ENCODE results near the gene AFF3. TPM values are rescaled to one million over a fixed set of nuclear protein-coding genes. Genes with fewer than 3 reads are reported as not detected.

AFF3 gene
- total RNA-seq, 4 donors from 2014 or later: 8.5 to 77.2 (median 27.1) TPM

DNA sequence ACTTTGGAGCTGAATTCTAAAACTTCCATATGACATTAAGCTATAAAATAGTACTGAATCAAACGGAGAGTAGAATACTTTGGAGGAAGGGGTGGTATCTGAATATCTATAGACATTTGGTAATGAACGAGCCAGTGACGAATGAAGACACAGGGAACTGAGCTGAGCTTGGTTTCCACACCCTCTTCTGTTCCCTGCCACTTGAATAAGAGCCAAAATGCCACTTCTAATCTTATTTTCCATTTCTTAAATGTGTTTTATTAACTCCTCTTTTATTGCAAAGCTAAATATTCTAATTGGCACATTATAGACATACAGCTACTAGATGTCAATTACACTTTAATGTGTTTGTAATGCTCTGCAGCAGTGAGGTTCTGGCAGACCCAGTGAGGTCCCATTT lies 76.1 kb downstream of the AFF3 start:
- Histone ChIP-seq H3K27ac (no peak overlapping the region), H3K9me3 (no peaks in the 10 kb centered on the region), H3K4me3 (no peak overlapping the region), H3K36me3 (no peaks in the 10 kb centered on the region), H3K4me1 (no peaks in the 10 kb centered on the region), H3K27me3 (no peaks in the 10 kb centered on the region)
- intact Hi-C loops (cut with DNase I; ENCODE audit: low total_unique reads): no loop called here
- DNase-seq: no peak
- no peak for TF ChIP-seq POLR2A (IDR thresholded peaks at IDR 0.05)
- TF ChIP-seq, protein P1, sequence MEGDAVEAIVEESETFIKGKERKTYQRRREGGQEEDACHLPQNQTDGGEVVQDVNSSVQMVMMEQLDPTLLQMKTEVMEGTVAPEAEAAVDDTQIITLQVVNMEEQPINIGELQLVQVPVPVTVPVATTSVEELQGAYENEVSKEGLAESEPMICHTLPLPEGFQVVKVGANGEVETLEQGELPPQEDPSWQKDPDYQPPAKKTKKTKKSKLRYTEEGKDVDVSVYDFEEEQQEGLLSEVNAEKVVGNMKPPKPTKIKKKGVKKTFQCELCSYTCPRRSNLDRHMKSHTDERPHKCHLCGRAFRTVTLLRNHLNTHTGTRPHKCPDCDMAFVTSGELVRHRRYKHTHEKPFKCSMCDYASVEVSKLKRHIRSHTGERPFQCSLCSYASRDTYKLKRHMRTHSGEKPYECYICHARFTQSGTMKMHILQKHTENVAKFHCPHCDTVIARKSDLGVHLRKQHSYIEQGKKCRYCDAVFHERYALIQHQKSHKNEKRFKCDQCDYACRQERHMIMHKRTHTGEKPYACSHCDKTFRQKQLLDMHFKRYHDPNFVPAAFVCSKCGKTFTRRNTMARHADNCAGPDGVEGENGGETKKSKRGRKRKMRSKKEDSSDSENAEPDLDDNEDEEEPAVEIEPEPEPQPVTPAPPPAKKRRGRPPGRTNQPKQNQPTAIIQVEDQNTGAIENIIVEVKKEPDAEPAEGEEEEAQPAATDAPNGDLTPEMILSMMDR (IDR thresholded peaks at IDR 0.05): no peak

- Histone ChIP-seq H3K4me3 (no peak overlapping the region), H3K9me3 (no peaks in the 10 kb centered on the region), H3K27me3 (no peaks in the 10 kb centered on the region), H3K4me1 (no peaks in the 10 kb centered on the region), H3K27ac (no peak overlapping the region), H3K36me3 (no peaks in the 10 kb centered on the region)
- no peak for DNase-seq
- intact Hi-C loops (cut with DNase I; ENCODE audit: low total_unique reads): no loop called here
- TF ChIP-seq POLR2A (IDR thresholded peaks at IDR 0.05): no peak
- TF ChIP-seq, protein P1 (IDR thresholded peaks at IDR 0.05): no peak
These were observed 77.6 kb downstream of the AFF3 start for GRCh38 chr2:100064592-100065428.

GRCh38 chr2:100064165-100064564 lies 78.2 kb downstream of the AFF3 start:
- H3K27ac ChIP-seq: no peak overlapping the region
- H3K4me3 ChIP-seq: no peak overlapping the region
- H3K36me3 ChIP-seq: no peaks in the 10 kb centered on the region
- no peaks in the 10 kb centered on the region for H3K27me3 ChIP-seq
- TF ChIP-seq, protein P1 (IDR thresholded peaks at IDR 0.05): no peak
- no peak for TF ChIP-seq POLR2A (IDR thresholded peaks at IDR 0.05)
- DNase-seq: no peak
- intact Hi-C loops (cut with DNase I; ENCODE audit: low total_unique reads): no loop called here
- H3K9me3 ChIP-seq: no peaks in the 10 kb centered on the region
- H3K4me1 ChIP-seq: no peaks in the 10 kb centered on the region

- Histone ChIP-seq H3K9me3 (no peaks in the 10 kb centered on the region), H3K36me3 (no peaks in the 10 kb centered on the region), H3K4me3 (no peak overlapping the region), H3K27ac (no peak overlapping the region), H3K4me1 (no peaks in the 10 kb centered on the region), H3K27me3 (no peaks in the 10 kb centered on the region)
- intact Hi-C loops (cut with DNase I; ENCODE audit: low total_unique reads): no loop called here
- no peak for DNase-seq
- TF ChIP-seq, protein P1 (IDR thresholded peaks at IDR 0.05): no peak
- TF ChIP-seq POLR2A (IDR thresholded peaks at IDR 0.05): no peak
These were observed 78.9 kb downstream of the AFF3 start for GRCh38 chr2:100063459-100063953.

- TF ChIP-seq POLR2A (IDR thresholded peaks at IDR 0.05): no peak
- TF ChIP-seq, protein P1 (IDR thresholded peaks at IDR 0.05): no peak
- peaks cover 0 to 6% of the 10 kb centered on the region in 2 donors for H3K4me1 ChIP-seq
- H3K27me3 ChIP-seq: no peaks in the 10 kb centered on the region
- no peak overlapping the region for H3K4me3 ChIP-seq
- DNase-seq: no peak
- H3K27ac ChIP-seq: no peak overlapping the region
- intact Hi-C loops (cut with DNase I; ENCODE audit: low total_unique reads): no loop called here
- H3K36me3 ChIP-seq: no peaks in the 10 kb centered on the region
- no peaks in the 10 kb centered on the region for H3K9me3 ChIP-seq
These were observed 80.1 kb downstream of the AFF3 start for GRCh38 chr2:100062336-100062735.

All from uterus (tissue), 4 donors.